ENCODE results near the gene HIVEP3.

- TF ChIP-seq CTCF (optimal IDR thresholded peaks at IDR 0.05 in 1 of 3, IDR thresholded peaks at IDR 0.05 in 1 of 3, conservative IDR thresholded peaks at IDR 0.05 in 1 of 3; ENCODE audit: extremely low read depth in 1 of 3, insufficient read depth in 2 of 3, low read length in 3 of 3), result no peak
- TF ChIP-seq EZH2 (IDR thresholded peaks at IDR 0.05; ENCODE audit: low read length), result no peak
Measured at GRCh38 chr1:41662061-41662764, 256.5 kb downstream of the HIVEP3 start.

All from keratinocyte (primary cell).